GM23338 (cell line): ENCODE results near the gene CAPG.

Source experiments
- CREB1 ChIP-seq: fragments of 250-450 bp; sonication (Bioruptor Pico); IDR thresholded peaks from 2 replicates; pipeline ENCODE4 v1.5.0; 2020; ENCODE audit warnings: low read depth, mild to moderate bottlenecking, moderate library complexity
- EZH2 ChIP-seq: fragments of 200-600 bp; sonication (generic); IDR thresholded peaks from one replicate; pipeline ENCODE4 v1.8.0; 2017; ENCODE audit warnings: antibody characterized with exemption, mild to moderate bottlenecking, low read depth; ENCODE audit not compliant: unreplicated experiment
- EZH2phosphoT487 ChIP-seq: fragments of 200-600 bp; sonication (generic); IDR thresholded peaks from one replicate; pipeline ENCODE4 v1.8.1; 2018; ENCODE audit warnings: antibody characterized with exemption; ENCODE audit not compliant: unreplicated experiment
- JUNB ChIP-seq: IDR thresholded peaks from one replicate; pipeline ENCODE4 v1.6.1; 2016; ENCODE audit warnings: antibody characterized with exemption; ENCODE audit not compliant: unreplicated experiment
- NANOG ChIP-seq: IDR thresholded peaks from 2 replicates; pipeline ENCODE4 v1.6.1; 2016; ENCODE audit warnings: antibody characterized with exemption, borderline replicate concordance
- POLR2AphosphoS5 ChIP-seq: IDR thresholded peaks from 2 replicates; pipeline ENCODE4 v1.6.1; 2016; ENCODE audit warnings: antibody characterized with exemption, low read depth
- ZNF331 ChIP-seq: fragments of 250-450 bp; sonication (Bioruptor Pico); IDR thresholded peaks from 2 replicates; pipeline ENCODE4 v1.5.0; 2020; ENCODE audit warnings: low read depth, mild to moderate bottlenecking, moderate library complexity
- TF ChIP-seq, protein P1 (sequence below), 2 experiments: fragments of 200-600 bp in 1 of 2; sonication (generic) in 1 of 2; conservative IDR thresholded peaks; 2 replicates each; pipeline versions ENCODE4 v1.5.1 to v1.6.1; 2016 to 2017; ENCODE audit warnings: antibody characterized with exemption in 2 of 2, low read depth in 2 of 2, mild to moderate bottlenecking in 2 of 2, moderate library complexity in 1 of 2
- TF ChIP-seq, protein P2 (sequence below): fragments of 250-450 bp; sonication (Bioruptor Pico); IDR thresholded peaks from 2 replicates; pipeline ENCODE4 v1.5.0; 2020; ENCODE audit warnings: mild to moderate bottlenecking, moderate library complexity
- TF ChIP-seq, protein P3 (sequence below): IDR thresholded peaks from one replicate; pipeline ENCODE4 v1.6.1; 2018; ENCODE audit warnings: antibody characterized with exemption; ENCODE audit not compliant: unreplicated experiment
- TF ChIP-seq, protein P4 (sequence below): IDR thresholded peaks from 2 replicates; pipeline ENCODE4 v1.6.1; 2016; ENCODE audit warnings: antibody characterized with exemption

DNA sequence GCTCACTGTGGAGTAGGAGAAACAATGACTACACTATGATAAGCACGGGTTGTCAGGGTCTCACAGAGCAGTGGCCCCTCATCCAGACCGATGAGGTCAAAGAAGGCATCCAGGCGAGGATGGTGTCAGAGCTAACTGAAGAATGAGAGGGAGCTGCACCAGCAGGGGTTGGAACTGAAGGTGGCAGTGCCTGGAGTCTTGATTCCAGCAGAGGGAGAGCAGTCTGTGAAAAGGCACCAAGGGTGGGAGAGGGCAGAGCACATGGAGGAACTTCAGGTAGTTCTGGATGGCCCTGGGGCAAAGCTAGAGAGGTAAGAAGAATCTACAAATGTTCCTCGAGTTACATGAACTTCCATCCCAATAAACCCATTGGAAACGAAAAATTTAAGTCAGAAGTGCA is 43.0 kb downstream of the CAPG start:
- TF ChIP-seq, protein P1, sequence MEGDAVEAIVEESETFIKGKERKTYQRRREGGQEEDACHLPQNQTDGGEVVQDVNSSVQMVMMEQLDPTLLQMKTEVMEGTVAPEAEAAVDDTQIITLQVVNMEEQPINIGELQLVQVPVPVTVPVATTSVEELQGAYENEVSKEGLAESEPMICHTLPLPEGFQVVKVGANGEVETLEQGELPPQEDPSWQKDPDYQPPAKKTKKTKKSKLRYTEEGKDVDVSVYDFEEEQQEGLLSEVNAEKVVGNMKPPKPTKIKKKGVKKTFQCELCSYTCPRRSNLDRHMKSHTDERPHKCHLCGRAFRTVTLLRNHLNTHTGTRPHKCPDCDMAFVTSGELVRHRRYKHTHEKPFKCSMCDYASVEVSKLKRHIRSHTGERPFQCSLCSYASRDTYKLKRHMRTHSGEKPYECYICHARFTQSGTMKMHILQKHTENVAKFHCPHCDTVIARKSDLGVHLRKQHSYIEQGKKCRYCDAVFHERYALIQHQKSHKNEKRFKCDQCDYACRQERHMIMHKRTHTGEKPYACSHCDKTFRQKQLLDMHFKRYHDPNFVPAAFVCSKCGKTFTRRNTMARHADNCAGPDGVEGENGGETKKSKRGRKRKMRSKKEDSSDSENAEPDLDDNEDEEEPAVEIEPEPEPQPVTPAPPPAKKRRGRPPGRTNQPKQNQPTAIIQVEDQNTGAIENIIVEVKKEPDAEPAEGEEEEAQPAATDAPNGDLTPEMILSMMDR (conservative IDR thresholded peaks at IDR 0.05; ENCODE audit: low read depth in 2 of 2), result peak in 1 of 2 experiments; percentile 21; a peak in 1 of 4 replicates
- no peak for TF ChIP-seq EZH2
- TF ChIP-seq POLR2AphosphoS5, result no peak
- TF ChIP-seq, protein P2, sequence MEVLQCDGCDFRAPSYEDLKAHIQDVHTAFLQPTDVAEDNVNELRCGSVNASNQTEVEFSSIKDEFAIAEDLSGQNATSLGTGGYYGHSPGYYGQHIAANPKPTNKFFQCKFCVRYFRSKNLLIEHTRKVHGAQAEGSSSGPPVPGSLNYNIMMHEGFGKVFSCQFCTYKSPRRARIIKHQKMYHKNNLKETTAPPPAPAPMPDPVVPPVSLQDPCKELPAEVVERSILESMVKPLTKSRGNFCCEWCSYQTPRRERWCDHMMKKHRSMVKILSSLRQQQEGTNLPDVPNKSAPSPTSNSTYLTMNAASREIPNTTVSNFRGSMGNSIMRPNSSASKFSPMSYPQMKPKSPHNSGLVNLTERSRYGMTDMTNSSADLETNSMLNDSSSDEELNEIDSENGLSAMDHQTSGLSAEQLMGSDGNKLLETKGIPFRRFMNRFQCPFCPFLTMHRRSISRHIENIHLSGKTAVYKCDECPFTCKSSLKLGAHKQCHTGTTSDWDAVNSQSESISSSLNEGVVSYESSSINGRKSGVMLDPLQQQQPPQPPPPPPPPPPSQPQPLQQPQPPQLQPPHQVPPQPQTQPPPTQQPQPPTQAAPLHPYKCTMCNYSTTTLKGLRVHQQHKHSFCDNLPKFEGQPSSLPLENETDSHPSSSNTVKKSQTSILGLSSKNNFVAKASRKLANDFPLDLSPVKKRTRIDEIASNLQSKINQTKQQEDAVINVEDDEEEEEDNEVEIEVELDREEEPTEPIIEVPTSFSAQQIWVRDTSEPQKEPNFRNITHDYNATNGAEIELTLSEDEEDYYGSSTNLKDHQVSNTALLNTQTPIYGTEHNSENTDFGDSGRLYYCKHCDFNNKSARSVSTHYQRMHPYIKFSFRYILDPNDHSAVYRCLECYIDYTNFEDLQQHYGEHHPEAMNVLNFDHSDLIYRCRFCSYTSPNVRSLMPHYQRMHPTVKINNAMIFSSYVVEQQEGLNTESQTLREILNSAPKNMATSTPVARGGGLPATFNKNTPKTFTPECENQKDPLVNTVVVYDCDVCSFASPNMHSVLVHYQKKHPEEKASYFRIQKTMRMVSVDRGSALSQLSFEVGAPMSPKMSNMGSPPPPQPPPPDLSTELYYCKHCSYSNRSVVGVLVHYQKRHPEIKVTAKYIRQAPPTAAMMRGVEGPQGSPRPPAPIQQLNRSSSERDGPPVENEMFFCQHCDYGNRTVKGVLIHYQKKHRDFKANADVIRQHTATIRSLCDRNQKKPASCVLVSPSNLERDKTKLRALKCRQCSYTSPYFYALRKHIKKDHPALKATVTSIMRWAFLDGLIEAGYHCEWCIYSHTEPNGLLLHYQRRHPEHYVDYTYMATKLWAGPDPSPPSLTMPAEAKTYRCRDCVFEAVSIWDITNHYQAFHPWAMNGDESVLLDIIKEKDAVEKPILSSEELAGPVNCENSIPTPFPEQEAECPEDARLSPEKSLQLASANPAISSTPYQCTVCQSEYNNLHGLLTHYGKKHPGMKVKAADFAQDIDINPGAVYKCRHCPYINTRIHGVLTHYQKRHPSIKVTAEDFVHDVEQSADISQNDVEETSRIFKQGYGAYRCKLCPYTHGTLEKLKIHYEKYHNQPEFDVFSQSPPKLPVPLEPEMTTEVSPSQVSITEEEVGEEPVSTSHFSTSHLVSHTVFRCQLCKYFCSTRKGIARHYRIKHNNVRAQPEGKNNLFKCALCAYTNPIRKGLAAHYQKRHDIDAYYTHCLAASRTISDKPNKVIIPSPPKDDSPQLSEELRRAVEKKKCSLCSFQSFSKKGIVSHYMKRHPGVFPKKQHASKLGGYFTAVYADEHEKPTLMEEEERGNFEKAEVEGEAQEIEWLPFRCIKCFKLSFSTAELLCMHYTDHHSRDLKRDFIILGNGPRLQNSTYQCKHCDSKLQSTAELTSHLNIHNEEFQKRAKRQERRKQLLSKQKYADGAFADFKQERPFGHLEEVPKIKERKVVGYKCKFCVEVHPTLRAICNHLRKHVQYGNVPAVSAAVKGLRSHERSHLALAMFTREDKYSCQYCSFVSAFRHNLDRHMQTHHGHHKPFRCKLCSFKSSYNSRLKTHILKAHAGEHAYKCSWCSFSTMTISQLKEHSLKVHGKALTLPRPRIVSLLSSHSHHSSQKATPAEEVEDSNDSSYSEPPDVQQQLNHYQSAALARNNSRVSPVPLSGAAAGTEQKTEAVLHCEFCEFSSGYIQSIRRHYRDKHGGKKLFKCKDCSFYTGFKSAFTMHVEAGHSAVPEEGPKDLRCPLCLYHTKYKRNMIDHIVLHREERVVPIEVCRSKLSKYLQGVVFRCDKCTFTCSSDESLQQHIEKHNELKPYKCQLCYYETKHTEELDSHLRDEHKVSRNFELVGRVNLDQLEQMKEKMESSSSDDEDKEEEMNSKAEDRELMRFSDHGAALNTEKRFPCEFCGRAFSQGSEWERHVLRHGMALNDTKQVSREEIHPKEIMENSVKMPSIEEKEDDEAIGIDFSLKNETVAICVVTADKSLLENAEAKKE (CRISPR knock-in tag), result no peak
- TF ChIP-seq, protein P3, sequence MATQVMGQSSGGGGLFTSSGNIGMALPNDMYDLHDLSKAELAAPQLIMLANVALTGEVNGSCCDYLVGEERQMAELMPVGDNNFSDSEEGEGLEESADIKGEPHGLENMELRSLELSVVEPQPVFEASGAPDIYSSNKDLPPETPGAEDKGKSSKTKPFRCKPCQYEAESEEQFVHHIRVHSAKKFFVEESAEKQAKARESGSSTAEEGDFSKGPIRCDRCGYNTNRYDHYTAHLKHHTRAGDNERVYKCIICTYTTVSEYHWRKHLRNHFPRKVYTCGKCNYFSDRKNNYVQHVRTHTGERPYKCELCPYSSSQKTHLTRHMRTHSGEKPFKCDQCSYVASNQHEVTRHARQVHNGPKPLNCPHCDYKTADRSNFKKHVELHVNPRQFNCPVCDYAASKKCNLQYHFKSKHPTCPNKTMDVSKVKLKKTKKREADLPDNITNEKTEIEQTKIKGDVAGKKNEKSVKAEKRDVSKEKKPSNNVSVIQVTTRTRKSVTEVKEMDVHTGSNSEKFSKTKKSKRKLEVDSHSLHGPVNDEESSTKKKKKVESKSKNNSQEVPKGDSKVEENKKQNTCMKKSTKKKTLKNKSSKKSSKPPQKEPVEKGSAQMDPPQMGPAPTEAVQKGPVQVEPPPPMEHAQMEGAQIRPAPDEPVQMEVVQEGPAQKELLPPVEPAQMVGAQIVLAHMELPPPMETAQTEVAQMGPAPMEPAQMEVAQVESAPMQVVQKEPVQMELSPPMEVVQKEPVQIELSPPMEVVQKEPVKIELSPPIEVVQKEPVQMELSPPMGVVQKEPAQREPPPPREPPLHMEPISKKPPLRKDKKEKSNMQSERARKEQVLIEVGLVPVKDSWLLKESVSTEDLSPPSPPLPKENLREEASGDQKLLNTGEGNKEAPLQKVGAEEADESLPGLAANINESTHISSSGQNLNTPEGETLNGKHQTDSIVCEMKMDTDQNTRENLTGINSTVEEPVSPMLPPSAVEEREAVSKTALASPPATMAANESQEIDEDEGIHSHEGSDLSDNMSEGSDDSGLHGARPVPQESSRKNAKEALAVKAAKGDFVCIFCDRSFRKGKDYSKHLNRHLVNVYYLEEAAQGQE, result no peak
- no peak for TF ChIP-seq JUNB
- no peak for TF ChIP-seq CREB1 (CRISPR knock-in tag)
- no peak for TF ChIP-seq ZNF331
- TF ChIP-seq, protein P4, sequence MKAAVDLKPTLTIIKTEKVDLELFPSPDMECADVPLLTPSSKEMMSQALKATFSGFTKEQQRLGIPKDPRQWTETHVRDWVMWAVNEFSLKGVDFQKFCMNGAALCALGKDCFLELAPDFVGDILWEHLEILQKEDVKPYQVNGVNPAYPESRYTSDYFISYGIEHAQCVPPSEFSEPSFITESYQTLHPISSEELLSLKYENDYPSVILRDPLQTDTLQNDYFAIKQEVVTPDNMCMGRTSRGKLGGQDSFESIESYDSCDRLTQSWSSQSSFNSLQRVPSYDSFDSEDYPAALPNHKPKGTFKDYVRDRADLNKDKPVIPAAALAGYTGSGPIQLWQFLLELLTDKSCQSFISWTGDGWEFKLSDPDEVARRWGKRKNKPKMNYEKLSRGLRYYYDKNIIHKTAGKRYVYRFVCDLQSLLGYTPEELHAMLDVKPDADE, result no peak
- no peak for TF ChIP-seq EZH2phosphoT487
- no peak for TF ChIP-seq NANOG
